Thyroid gland (tissue), 4 donors: ENCODE data around the gene SOD1.

Experiments
- CTCF ChIP-seq, 6 experiments: fragments of 200-600 bp in 3 of 6; fragments of 450-650 bp in 3 of 6; sonication (generic) in 3 of 6; IDR thresholded peaks; one replicate each; pipeline ENCODE4 v1.5.1; 2016 to 2019; ENCODE audit warnings: antibody characterized with exemption in 6 of 6, mild to moderate bottlenecking in 2 of 6, inconsistent platforms in 1 of 6, moderate library complexity in 1 of 6
- POLR2A ChIP-seq, 2 donors: fragments of 450-650 bp; IDR thresholded peaks; one replicate each; pipeline ENCODE4 v1.6.1; 2017; ENCODE audit warnings: antibody characterized with exemption in 2 of 2, mild to moderate bottlenecking in 2 of 2, moderate library complexity in 1 of 2

DNA sequence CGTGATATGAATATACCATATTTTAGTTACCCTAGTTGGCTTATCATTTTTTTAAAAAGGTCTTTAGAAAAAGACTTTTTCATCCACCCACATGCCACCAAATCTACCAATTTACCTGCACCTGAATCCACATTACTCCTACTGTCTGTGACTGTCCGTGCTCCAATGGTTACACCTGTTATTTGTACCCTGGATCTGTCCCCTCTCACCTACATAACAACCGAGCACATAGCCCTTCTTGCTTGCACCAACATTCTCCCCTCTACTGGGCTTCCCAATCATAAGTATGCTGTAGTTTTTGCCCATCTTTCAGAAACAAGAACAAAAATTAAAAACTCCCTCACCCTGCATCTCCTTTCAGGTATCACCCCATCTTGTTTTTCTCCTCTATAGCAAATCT, 17.6 kb downstream of the SOD1 start:
- TF ChIP-seq CTCF (IDR thresholded peaks at IDR 0.05) (no peak), POLR2A (IDR thresholded peaks at IDR 0.05) (no peak)
